Endodermal cell (in vitro differentiated cells): ENCODE measurements around the gene CARS1. TPM values are rescaled to one million over a fixed set of nuclear protein-coding genes. Genes with fewer than 3 reads are reported as not detected.
A peak's percentile ranks its signal among the peaks of the same experiment; 100 is the strongest.

Experiments used
- DNase-seq: peaks from one replicate; pipeline ENCODE4 v3.0.0-alpha.2; 2017
- H3K27ac ChIP-seq: 2 replicates; pipeline ENCODE4 v1.5.1; 2013; ENCODE audit warnings: mild to moderate bottlenecking, low read depth, low read length, moderate library complexity
- H3K27me3 ChIP-seq: 2 replicates; pipeline ENCODE4 v1.6.1; 2013; ENCODE audit warnings: mild to moderate bottlenecking, low read length, moderate library complexity; ENCODE audit not compliant: insufficient read depth, control insufficient read depth, poor library complexity, severe bottlenecking
- H3K36me3 ChIP-seq: 2 replicates; pipeline ENCODE4 v1.7.0; 2013; ENCODE audit warnings: mild to moderate bottlenecking, low read length, moderate library complexity; ENCODE audit not compliant: control insufficient read depth, insufficient read depth
- H3K4me1 ChIP-seq: one replicate; pipeline ENCODE4 v1.7.0; 2013; ENCODE audit warnings: low read length; ENCODE audit not compliant: control insufficient read depth, insufficient read depth
- H3K4me3 ChIP-seq: 2 replicates; pipeline ENCODE4 v1.5.1; 2013; ENCODE audit warnings: mild to moderate bottlenecking, low read length, moderate library complexity
- H3K9ac ChIP-seq: 2 replicates; pipeline ENCODE4 v1.6.1; 2013; ENCODE audit warnings: mild to moderate bottlenecking, low read length, moderate library complexity; ENCODE audit not compliant: poor library complexity, severe bottlenecking; ENCODE audit errors: extremely low read depth
- H3K9me3 ChIP-seq: 2 replicates; pipeline ENCODE4 v1.6.1; 2013; ENCODE audit warnings: mild to moderate bottlenecking, low read length, moderate library complexity; ENCODE audit not compliant: control insufficient read depth
- H3K27ac Mint-ChIP-seq: 2 replicates; pipeline ENCODE4 v1.8.0; 2020; ENCODE audit warnings: mixed read lengths
- H3K27me3 Mint-ChIP-seq: 2 replicates; pipeline ENCODE4 v1.8.0; 2021; ENCODE audit warnings: mild to moderate bottlenecking, mixed read lengths; ENCODE audit not compliant: insufficient read depth
- H3K36me3 Mint-ChIP-seq: 2 replicates; pipeline ENCODE4 v1.8.0; 2020; ENCODE audit warnings: low read depth, mixed read lengths
- H3K4me1 Mint-ChIP-seq: 2 replicates; pipeline ENCODE4 v1.8.0; 2020; ENCODE audit warnings: mixed read lengths
- H3K4me3 Mint-ChIP-seq: 2 replicates; pipeline ENCODE4 v1.8.0; 2020; ENCODE audit warnings: mild to moderate bottlenecking, moderate library complexity, mixed read lengths
- H3K9me3 Mint-ChIP-seq: 2 replicates; pipeline ENCODE4 v1.8.0; 2020; ENCODE audit warnings: mild to moderate bottlenecking, mixed read lengths
- WGBS, 2 experiments: methylation state at CpG; one replicate each; pipeline versions ENCODE4 v1.1.5 to v1.1.7; 2013; ENCODE audit warnings: missing lambda C conversion rate in 2 of 2, mixed read lengths in 1 of 2; ENCODE audit not compliant: insufficient coverage in 1 of 2, insufficient read length in 1 of 2; 5-methylcytosine and 5-hydroxymethylcytosine counted together
- total RNA-seq, 2 donors: library from RNA; stranded (reverse); fragmentation: NEBNext Ultra II Directional in 1 of 2; extraction: Animal tissue kit (Norgen Biotek cat#: 25700) in 1 of 2; gene quantifications; 2 replicates in 1 of 2; 3 replicates in 1 of 2; pipeline ENCODE4 v1.2.1, GENCODE V29; 2021
- TF ChIP-seq, protein P1 (sequence below): fragments of 200-600 bp; sonication (generic); conservative IDR thresholded peaks from 2 replicates; pipeline ENCODE4 v1.5.0; 2021; ENCODE audit warnings: antibody characterized with exemption, mild to moderate bottlenecking

The CARS1 gene
- total RNA-seq, 2 donors from 2014 or later = 48.0 to 52.8 TPM

- no peak overlapping the region for H3K27ac Mint-ChIP-seq
These were observed 83.0 kb downstream of the CARS1 start for GRCh38 chr11:2974272-2974671.

DNA sequence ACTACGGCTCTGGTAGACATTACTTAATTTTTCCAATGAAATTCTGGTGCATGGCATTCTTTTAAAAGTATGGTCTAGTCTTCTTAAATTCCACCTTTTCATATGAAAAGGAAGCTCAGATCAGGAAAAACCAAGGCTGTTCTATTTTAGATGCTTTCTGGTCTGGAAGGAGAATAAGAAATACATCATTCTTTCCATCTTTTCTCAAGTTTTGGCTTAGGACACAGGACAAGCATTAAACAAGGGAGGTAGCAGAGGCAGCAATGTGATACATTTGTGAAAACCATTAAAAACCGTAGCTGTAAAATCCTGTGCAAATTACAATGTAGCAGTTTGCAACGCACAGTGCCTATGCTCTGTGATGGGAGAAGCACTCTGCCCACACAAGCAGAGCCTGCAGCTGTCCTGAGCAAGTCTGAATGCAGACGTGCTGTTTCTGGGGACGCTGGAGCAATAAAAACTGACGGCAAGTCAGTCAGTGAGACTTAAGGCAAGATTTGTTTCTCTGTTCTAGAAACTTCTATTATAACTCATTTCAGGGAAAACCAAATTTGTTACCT lies 88.8 kb downstream of the CARS1 start:
- 79 to 81% methylated on average over 6 of the region's 6 CpGs for WGBS, 2 experiments
- Mint-ChIP-seq H3K4me3 (no peak overlapping the region), H3K4me1 (no peaks in the 10 kb centered on the region), H3K36me3 (peaks cover 88% of the 10 kb centered on the region), H3K27ac (no peak overlapping the region), H3K9me3 (no peaks in the 10 kb centered on the region), H3K27me3 (no peaks in the 10 kb centered on the region)
- no peak overlapping the region for H3K9ac ChIP-seq
- TF ChIP-seq, protein P1, sequence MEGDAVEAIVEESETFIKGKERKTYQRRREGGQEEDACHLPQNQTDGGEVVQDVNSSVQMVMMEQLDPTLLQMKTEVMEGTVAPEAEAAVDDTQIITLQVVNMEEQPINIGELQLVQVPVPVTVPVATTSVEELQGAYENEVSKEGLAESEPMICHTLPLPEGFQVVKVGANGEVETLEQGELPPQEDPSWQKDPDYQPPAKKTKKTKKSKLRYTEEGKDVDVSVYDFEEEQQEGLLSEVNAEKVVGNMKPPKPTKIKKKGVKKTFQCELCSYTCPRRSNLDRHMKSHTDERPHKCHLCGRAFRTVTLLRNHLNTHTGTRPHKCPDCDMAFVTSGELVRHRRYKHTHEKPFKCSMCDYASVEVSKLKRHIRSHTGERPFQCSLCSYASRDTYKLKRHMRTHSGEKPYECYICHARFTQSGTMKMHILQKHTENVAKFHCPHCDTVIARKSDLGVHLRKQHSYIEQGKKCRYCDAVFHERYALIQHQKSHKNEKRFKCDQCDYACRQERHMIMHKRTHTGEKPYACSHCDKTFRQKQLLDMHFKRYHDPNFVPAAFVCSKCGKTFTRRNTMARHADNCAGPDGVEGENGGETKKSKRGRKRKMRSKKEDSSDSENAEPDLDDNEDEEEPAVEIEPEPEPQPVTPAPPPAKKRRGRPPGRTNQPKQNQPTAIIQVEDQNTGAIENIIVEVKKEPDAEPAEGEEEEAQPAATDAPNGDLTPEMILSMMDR = no peak
- no peaks in the 10 kb centered on the region for H3K4me1 ChIP-seq
- H3K27ac ChIP-seq = no peak overlapping the region
- no peaks in the 10 kb centered on the region for H3K9me3 ChIP-seq
- no peaks in the 10 kb centered on the region for H3K27me3 ChIP-seq
- peaks cover 100% of the 10 kb centered on the region for H3K36me3 ChIP-seq
- H3K4me3 ChIP-seq = no peak overlapping the region
- DNase-seq = no peak

More at GRCh38 chr11:2974272-2974671, 83.0 kb downstream of the CARS1 start:
- Mint-ChIP-seq H3K27me3 (no peaks in the 10 kb centered on the region), H3K4me3 (no peak overlapping the region), H3K4me1 (peaks cover 5% of the 10 kb centered on the region), H3K36me3 (peaks cover 83% of the 10 kb centered on the region), H3K9me3 (no peaks in the 10 kb centered on the region)
- 94 to 99% methylated on average over 2 to 3 of the region's 3 CpGs for WGBS, 2 experiments
- Histone ChIP-seq H3K4me1 (no peaks in the 10 kb centered on the region), H3K27me3 (no peaks in the 10 kb centered on the region), H3K36me3 (peaks cover 99% of the 10 kb centered on the region), H3K9me3 (no peaks in the 10 kb centered on the region), H3K4me3 (no peak overlapping the region), H3K27ac (no peak overlapping the region), H3K9ac (no peak overlapping the region)
- no peak for DNase-seq
- TF ChIP-seq, protein P1 = no peak

GRCh38 chr11:2964782-2965181 lies 92.4 kb downstream of the CARS1 start:
- Histone ChIP-seq H3K9ac (no peak overlapping the region), H3K27me3 (no peaks in the 10 kb centered on the region), H3K9me3 (no peaks in the 10 kb centered on the region), H3K27ac (no peak overlapping the region), H3K4me3 (no peak overlapping the region), H3K36me3 (peaks cover 97% of the 10 kb centered on the region), H3K4me1 (no peaks in the 10 kb centered on the region)
- no peak for DNase-seq
- H3K27ac Mint-ChIP-seq = peak overlapping the region; percentile 17
- TF ChIP-seq, protein P1 = no peak
- peaks cover 86% of the 10 kb centered on the region for H3K36me3 Mint-ChIP-seq
- 92 to 96% methylated on average over 4 of the region's 4 CpGs for WGBS, 2 experiments
- no peak overlapping the region for H3K4me3 Mint-ChIP-seq
- no peaks in the 10 kb centered on the region for H3K27me3 Mint-ChIP-seq
- no peaks in the 10 kb centered on the region for H3K9me3 Mint-ChIP-seq
- peaks cover 7% of the 10 kb centered on the region for H3K4me1 Mint-ChIP-seq
